OCI-LY1 (cell line): ENCODE results near the gene GLS.
A peak's percentile ranks its signal among the peaks of the same experiment; 100 is the strongest.

ENCODE experiments used
- H2AFZ ChIP-seq: fragments of 200-600 bp; sonication (generic), shearing (Covaris generic); 2 replicates; pipeline ENCODE4 v1.6.0; 2014; ENCODE audit warnings: antibody characterized with exemption, mild to moderate bottlenecking, low read length
- H3F3A ChIP-seq: fragments of 200-600 bp; sonication (generic), shearing (Covaris generic); 2 replicates; pipeline ENCODE4 v1.6.0; 2014; ENCODE audit warnings: mild to moderate bottlenecking, antibody characterized with exemption, low read length, moderate library complexity; ENCODE audit not compliant: insufficient read depth
- H3K27ac ChIP-seq: fragments of 200-600 bp; sonication (generic); 2 replicates; pipeline ENCODE4 v1.5.1; 2014; ENCODE audit warnings: low read length, mixed run types, mild to moderate bottlenecking, low read depth; ENCODE audit not compliant: poor library complexity, severe bottlenecking
- H3K27me3 ChIP-seq: fragments of 200-600 bp; sonication (generic); 2 replicates; pipeline ENCODE4 v1.6.0; 2014; ENCODE audit warnings: antibody characterized with exemption, mild to moderate bottlenecking, low read length, moderate library complexity; ENCODE audit not compliant: insufficient read depth
- H3K36me3 ChIP-seq: fragments of 200-600 bp; sonication (generic); 2 replicates; pipeline ENCODE4 v1.6.1; 2014; ENCODE audit warnings: mild to moderate bottlenecking, antibody characterized with exemption, low read length, moderate library complexity, mixed read lengths; ENCODE audit not compliant: insufficient read depth
- H3K4me1 ChIP-seq: fragments of 200-600 bp; sonication (generic); 2 replicates; pipeline ENCODE4 v1.5.1; 2014; ENCODE audit warnings: mild to moderate bottlenecking, low read length, moderate library complexity; ENCODE audit not compliant: insufficient read depth, severe bottlenecking
- H3K4me2 ChIP-seq: fragments of 200-600 bp; sonication (generic), shearing (Covaris generic); 2 replicates; pipeline ENCODE4 v1.6.1; 2014; ENCODE audit warnings: low read length
- H3K4me3 ChIP-seq: fragments of 200-600 bp; sonication (generic); 2 replicates; pipeline ENCODE4 v1.5.1; 2014; ENCODE audit warnings: low read length, low read depth, mild to moderate bottlenecking, mixed read lengths; ENCODE audit not compliant: poor library complexity, severe bottlenecking
- H3K79me2 ChIP-seq: fragments of 200-600 bp; shearing (Covaris generic); 2 replicates; pipeline ENCODE4 v1.6.1; 2016; ENCODE audit warnings: mixed run types, low read length, mixed read lengths; ENCODE audit not compliant: insufficient read depth
- H3K9ac ChIP-seq: fragments of 200-600 bp; sonication (generic), shearing (Covaris generic); 2 replicates; pipeline ENCODE4 v1.6.1; 2014; ENCODE audit warnings: mild to moderate bottlenecking, low read length, mixed read lengths
- H3K9me2 ChIP-seq: fragments of 200-600 bp; sonication (generic), shearing (Covaris generic); 2 replicates; pipeline ENCODE4 v1.6.1; 2014; ENCODE audit warnings: low read depth, mild to moderate bottlenecking, low read length, mixed read lengths
- H3K9me3 ChIP-seq: fragments of 200-600 bp; shearing (Covaris generic); 2 replicates; pipeline ENCODE4 v1.6.1; 2014; ENCODE audit warnings: low read length, mixed read lengths
- H4K20me1 ChIP-seq: fragments of 200-600 bp; sonication (generic), shearing (Covaris generic); 2 replicates; pipeline ENCODE4 v1.6.0; 2016; ENCODE audit warnings: mild to moderate bottlenecking, low read length; ENCODE audit not compliant: insufficient read depth
- CTCF ChIP-seq: fragments of 200-600 bp; sonication (generic), shearing (Covaris generic); IDR thresholded peaks from 2 replicates; pipeline ENCODE4 v1.5.1; 2017; ENCODE audit warnings: mild to moderate bottlenecking, antibody characterized with exemption, low read length, moderate library complexity, mixed read lengths
- EZH2 ChIP-seq: fragments of 200-600 bp; sonication (generic), shearing (Covaris generic); IDR thresholded peaks from 2 replicates; pipeline ENCODE4 v1.8.0; 2017; ENCODE audit warnings: borderline replicate concordance, mixed run types, mild to moderate bottlenecking, antibody characterized with exemption, low read length, moderate library complexity, mixed read lengths

GLS gene

GRCh38 chr2:190887089-190887488 lies 6.5 kb downstream of the GLS start:
- peaks cover 41% of the 10 kb centered on the region; the same call in 1 of the 2 replicates for H3K36me3 ChIP-seq
- H3K9me3 ChIP-seq: no peaks in the 10 kb centered on the region
- no peak overlapping the region for H3K9ac ChIP-seq
- no peaks in the 10 kb centered on the region for H3K9me2 ChIP-seq
- H3K4me3 ChIP-seq: no peak overlapping the region
- no peaks in the 10 kb centered on the region for H4K20me1 ChIP-seq
- H2AFZ ChIP-seq: no peak overlapping the region
- H3K4me1 ChIP-seq: peaks cover 87% of the 10 kb centered on the region
- TF ChIP-seq CTCF (no peak), EZH2 (no peak)
- peak overlapping the region; percentile 1 for H3K27ac ChIP-seq
- H3F3A ChIP-seq: no peaks in the 10 kb centered on the region
- H3K79me2 ChIP-seq: peaks cover 97% of the 10 kb centered on the region
- peak overlapping the region; percentile 33 for H3K4me2 ChIP-seq
- H3K27me3 ChIP-seq: no peaks in the 10 kb centered on the region

GRCh38 chr2:190888449-190888848 lies 7.8 kb downstream of the GLS start:
- no peak overlapping the region for H3K4me2 ChIP-seq
- H3K4me3 ChIP-seq: no peak overlapping the region
- H3K9me3 ChIP-seq: no peaks in the 10 kb centered on the region
- no peak overlapping the region for H3K9ac ChIP-seq
- no peaks in the 10 kb centered on the region for H4K20me1 ChIP-seq
- no peaks in the 10 kb centered on the region for H3F3A ChIP-seq
- peaks cover 95% of the 10 kb centered on the region for H3K79me2 ChIP-seq
- H3K36me3 ChIP-seq: peaks cover 48% of the 10 kb centered on the region; the same call in 1 of the 2 replicates
- no peak for TF ChIP-seq EZH2
- TF ChIP-seq CTCF: no peak
- H3K27ac ChIP-seq: no peak overlapping the region
- H3K9me2 ChIP-seq: no peaks in the 10 kb centered on the region
- no peak overlapping the region for H2AFZ ChIP-seq
- peaks cover 77% of the 10 kb centered on the region for H3K4me1 ChIP-seq
- H3K27me3 ChIP-seq: no peaks in the 10 kb centered on the region

- peaks cover 68% of the 10 kb centered on the region for H3K4me1 ChIP-seq
- H3K27me3 ChIP-seq: no peaks in the 10 kb centered on the region
- H3F3A ChIP-seq: no peaks in the 10 kb centered on the region
- peaks cover 40% of the 10 kb centered on the region; the same call in 1 of the 2 replicates for H3K36me3 ChIP-seq
- no peaks in the 10 kb centered on the region for H4K20me1 ChIP-seq
- no peak overlapping the region for H3K9ac ChIP-seq
- H3K4me3 ChIP-seq: no peak overlapping the region
- TF ChIP-seq CTCF: no peak
- TF ChIP-seq EZH2: no peak
- no peak overlapping the region for H2AFZ ChIP-seq
- H3K9me2 ChIP-seq: no peaks in the 10 kb centered on the region
- no peak overlapping the region for H3K4me2 ChIP-seq
- peaks cover 94% of the 10 kb centered on the region for H3K79me2 ChIP-seq
- no peaks in the 10 kb centered on the region for H3K9me3 ChIP-seq
- H3K27ac ChIP-seq: no peak overlapping the region
Measured at GRCh38 chr2:190889175-190889943, 8.7 kb downstream of the GLS start.
